Prostate gland (tissue), 2 donors: Measurements from ENCODE around the gene TBATA. TPM values are rescaled to one million over a fixed set of nuclear protein-coding genes. Genes with fewer than 3 reads are reported as not detected.

Experiments
- DNase-seq: peaks from one replicate; pipeline ENCODE4 v3.0.0-alpha.2; 2019; ENCODE audit warnings: low spot score
- H3K27ac ChIP-seq, 2 donors: fragments of 200-600 bp; sonication (generic); 2 replicates each; pipeline ENCODE4 v1.5.1; 2017 to 2019
- H3K27me3 ChIP-seq: fragments of 200-600 bp; sonication (generic); replicated peaks from 2 replicates; pipeline ENCODE4 v1.5.1; 2019; ENCODE audit not compliant: insufficient read depth
- H3K36me3 ChIP-seq, 2 donors: fragments of 200-600 bp; sonication (generic); 1 replicate in 1 of 2; 2 replicates in 1 of 2; pipeline versions ENCODE4 v1.5.1 to v1.8.1; 2017 to 2019
- H3K4me1 ChIP-seq: fragments of 200-600 bp; sonication (generic); replicated peaks from 2 replicates; pipeline ENCODE4 v1.5.1; 2019
- H3K4me3 ChIP-seq, 2 donors: fragments of 200-600 bp; sonication (generic); 2 replicates each; pipeline ENCODE4 v1.5.1; 2017 to 2019
- H3K9me3 ChIP-seq: fragments of 200-600 bp; sonication (generic); 2 replicates; pipeline ENCODE4 v1.5.1; 2017
- POLR2A ChIP-seq: fragments of 450-650 bp; IDR thresholded peaks from one replicate; pipeline ENCODE4 v1.6.1; 2016; ENCODE audit warnings: antibody characterized with exemption, mild to moderate bottlenecking
- POLR2AphosphoS5 ChIP-seq: sonication (generic); formaldehyde crosslinking; IDR thresholded peaks from one replicate; pipeline ENCODE4 v1.6.1; 2017; ENCODE audit warnings: antibody characterized with exemption
- WGBS: methylation state at CpG from one replicate; pipeline ENCODE4 v1.1.5; 2018; 5-methylcytosine and 5-hydroxymethylcytosine counted together
- intact Hi-C: fragments of 100-400 bp; cut with DNase I; formaldehyde crosslinking; loops from one replicate; pipeline ENCODE4 v1.14.2; 2022
- total RNA-seq, 2 donors: library from RNA; depleted of rRNA; stranded (reverse); fragments of >200 nt; gene quantifications; one replicate each; pipeline ENCODE4 v1.1.0, GENCODE V29; 2016
- TF ChIP-seq, protein P1 (sequence below), 4 experiments: fragments of 200-600 bp in 2 of 4; fragments of 450-650 bp in 2 of 4; sonication (generic) in 2 of 4; IDR thresholded peaks; 1 replicate in 3 of 4; 2 replicates in 1 of 4; pipeline ENCODE4 v1.5.1; 2016 to 2019; ENCODE audit warnings: antibody characterized with exemption in 4 of 4, mild to moderate bottlenecking in 2 of 4, moderate library complexity in 2 of 4

The TBATA gene
- total RNA-seq, 2 donors from 2014 or later, result 0.57 TPM; not detected in 1

DNA sequence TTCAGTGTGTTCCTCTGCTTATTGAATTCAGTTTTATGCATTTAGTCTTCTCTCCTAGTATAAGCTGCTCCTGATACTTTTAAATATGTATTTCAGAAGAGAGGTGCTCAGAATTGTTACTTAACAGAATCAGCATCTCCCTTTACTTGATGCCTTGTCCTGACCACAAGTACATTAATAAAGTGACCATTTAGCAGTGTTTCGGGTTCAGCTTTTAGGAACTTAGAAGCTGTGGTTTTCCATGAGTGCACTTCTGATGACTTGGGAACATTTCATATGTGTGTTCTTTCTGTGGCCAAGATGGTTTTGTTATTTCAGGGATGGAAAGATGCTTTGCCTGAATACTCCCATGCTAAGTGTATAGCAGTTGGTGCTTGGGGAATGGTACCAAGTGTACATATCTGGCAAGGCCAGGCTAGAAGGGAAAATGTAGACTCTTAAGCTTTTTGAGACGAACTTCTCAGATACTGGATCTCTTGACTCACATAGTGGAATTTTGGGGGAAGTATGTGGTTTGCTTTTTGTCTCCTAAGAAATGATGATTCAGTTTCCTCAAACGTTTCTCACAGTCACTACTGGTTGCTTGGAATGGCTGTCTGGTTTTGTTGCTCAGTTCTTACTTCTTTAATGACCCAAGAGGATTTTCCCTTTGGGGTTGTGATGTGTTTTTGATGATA is 47.8 kb upstream of the TBATA start:
- H3K27ac ChIP-seq, result no peak overlapping the region
- H3K36me3 ChIP-seq, result no peaks in the 10 kb centered on the region
- H3K9me3 ChIP-seq, result no peaks in the 10 kb centered on the region
- intact Hi-C loops, result no loop called here
- 52% methylated on average over 3 of the region's 3 CpGs for WGBS
- TF ChIP-seq POLR2AphosphoS5 (no peak), POLR2A (no peak)
- TF ChIP-seq, protein P1, sequence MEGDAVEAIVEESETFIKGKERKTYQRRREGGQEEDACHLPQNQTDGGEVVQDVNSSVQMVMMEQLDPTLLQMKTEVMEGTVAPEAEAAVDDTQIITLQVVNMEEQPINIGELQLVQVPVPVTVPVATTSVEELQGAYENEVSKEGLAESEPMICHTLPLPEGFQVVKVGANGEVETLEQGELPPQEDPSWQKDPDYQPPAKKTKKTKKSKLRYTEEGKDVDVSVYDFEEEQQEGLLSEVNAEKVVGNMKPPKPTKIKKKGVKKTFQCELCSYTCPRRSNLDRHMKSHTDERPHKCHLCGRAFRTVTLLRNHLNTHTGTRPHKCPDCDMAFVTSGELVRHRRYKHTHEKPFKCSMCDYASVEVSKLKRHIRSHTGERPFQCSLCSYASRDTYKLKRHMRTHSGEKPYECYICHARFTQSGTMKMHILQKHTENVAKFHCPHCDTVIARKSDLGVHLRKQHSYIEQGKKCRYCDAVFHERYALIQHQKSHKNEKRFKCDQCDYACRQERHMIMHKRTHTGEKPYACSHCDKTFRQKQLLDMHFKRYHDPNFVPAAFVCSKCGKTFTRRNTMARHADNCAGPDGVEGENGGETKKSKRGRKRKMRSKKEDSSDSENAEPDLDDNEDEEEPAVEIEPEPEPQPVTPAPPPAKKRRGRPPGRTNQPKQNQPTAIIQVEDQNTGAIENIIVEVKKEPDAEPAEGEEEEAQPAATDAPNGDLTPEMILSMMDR (IDR thresholded peaks at IDR 0.05), result no peak
- H3K4me3 ChIP-seq, result no peak overlapping the region
- no peak for DNase-seq
- no peaks in the 10 kb centered on the region for H3K27me3 ChIP-seq
- H3K4me1 ChIP-seq, result no peaks in the 10 kb centered on the region

GRCh38 chr10:70832221-70832620 is 47.0 kb upstream of the TBATA start:
- intact Hi-C loops, result no loop called here
- no peak overlapping the region for H3K27ac ChIP-seq
- H3K9me3 ChIP-seq, result no peaks in the 10 kb centered on the region
- no peaks in the 10 kb centered on the region for H3K4me1 ChIP-seq
- no peaks in the 10 kb centered on the region for H3K36me3 ChIP-seq
- TF ChIP-seq POLR2AphosphoS5 (no peak), POLR2A (no peak)
- TF ChIP-seq, protein P1 (IDR thresholded peaks at IDR 0.05), result no peak
- no peak overlapping the region for H3K4me3 ChIP-seq
- H3K27me3 ChIP-seq, result no peaks in the 10 kb centered on the region
- 91% methylated on average over 3 of the region's 3 CpGs for WGBS
- DNase-seq, result no peak

GRCh38 chr10:70830164-70830563 is 45.0 kb upstream of the TBATA start:
- WGBS, result 38% methylated on average over 3 of the region's 3 CpGs
- H3K4me1 ChIP-seq, result no peaks in the 10 kb centered on the region
- H3K4me3 ChIP-seq, result no peak overlapping the region
- H3K9me3 ChIP-seq, result no peaks in the 10 kb centered on the region
- no peaks in the 10 kb centered on the region for H3K36me3 ChIP-seq
- intact Hi-C loops, result no loop called here
- DNase-seq, result no peak
- H3K27ac ChIP-seq, result no peak overlapping the region
- no peaks in the 10 kb centered on the region for H3K27me3 ChIP-seq
- no peak for TF ChIP-seq POLR2A
- TF ChIP-seq POLR2AphosphoS5, result no peak
- TF ChIP-seq, protein P1 (IDR thresholded peaks at IDR 0.05), result no peak

DNA sequence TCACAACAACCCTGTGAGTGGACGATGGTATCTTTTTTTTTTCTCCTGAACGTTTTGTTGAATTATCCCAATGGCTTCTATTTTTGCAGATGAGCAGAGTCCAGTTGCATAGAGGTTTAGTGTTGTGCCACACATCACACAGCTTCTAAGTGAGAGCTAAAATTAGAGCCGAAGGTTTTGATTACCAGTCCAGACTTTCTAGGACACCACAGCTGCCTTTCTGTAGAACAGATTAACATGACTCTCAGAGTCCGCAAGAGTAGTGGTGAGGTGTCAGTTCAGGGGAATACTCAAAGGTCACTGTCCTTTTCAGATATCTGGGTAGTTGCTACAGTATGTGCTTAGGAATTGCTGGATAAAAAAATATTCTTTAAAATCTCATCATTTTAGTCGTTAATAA is 44.4 kb upstream of the TBATA start:
- Histone ChIP-seq H3K4me3 (no peak overlapping the region), H3K9me3 (no peaks in the 10 kb centered on the region), H3K27me3 (no peaks in the 10 kb centered on the region), H3K4me1 (no peaks in the 10 kb centered on the region), H3K27ac (no peak overlapping the region), H3K36me3 (no peaks in the 10 kb centered on the region)
- intact Hi-C loops, result no loop called here
- DNase-seq, result no peak
- 65% methylated on average over 5 of the region's 5 CpGs for WGBS
- TF ChIP-seq, protein P1 (IDR thresholded peaks at IDR 0.05), result no peak
- TF ChIP-seq POLR2A, result no peak
- no peak for TF ChIP-seq POLR2AphosphoS5

DNA sequence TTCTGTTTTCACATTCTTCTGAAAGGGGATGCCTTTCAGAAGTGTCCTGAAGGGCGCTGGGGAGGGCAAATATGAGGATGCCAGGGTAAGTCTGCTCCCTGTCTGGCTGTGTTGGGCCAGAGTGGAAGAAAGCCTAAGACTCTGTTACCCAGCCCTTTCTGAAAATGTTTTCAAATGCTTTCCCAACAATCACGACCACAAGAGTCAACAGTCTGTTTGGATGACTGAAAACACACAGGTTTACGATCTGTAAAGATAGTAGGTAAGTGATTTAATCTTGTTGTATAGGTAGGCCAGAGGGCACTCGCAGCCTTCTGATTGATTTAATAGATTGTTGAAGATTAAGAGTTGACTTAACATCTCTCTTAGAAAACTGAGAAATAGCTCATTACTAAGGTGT is 43.7 kb upstream of the TBATA start:
- WGBS, result 47% methylated on average over 4 of the region's 4 CpGs
- no peak overlapping the region for H3K27ac ChIP-seq

More for the DNA sequence above, 43.7 kb upstream of the TBATA start:
- Histone ChIP-seq H3K27me3 (no peaks in the 10 kb centered on the region), H3K36me3 (no peaks in the 10 kb centered on the region), H3K4me1 (no peaks in the 10 kb centered on the region), H3K4me3 (no peak overlapping the region), H3K9me3 (no peaks in the 10 kb centered on the region)
- intact Hi-C loops, result no loop called here
- DNase-seq, result peak; percentile 13
- TF ChIP-seq POLR2AphosphoS5, result peak; percentile 13
- TF ChIP-seq POLR2A, result no peak
